ENCODE data around the gene GRIK1.

DNA sequence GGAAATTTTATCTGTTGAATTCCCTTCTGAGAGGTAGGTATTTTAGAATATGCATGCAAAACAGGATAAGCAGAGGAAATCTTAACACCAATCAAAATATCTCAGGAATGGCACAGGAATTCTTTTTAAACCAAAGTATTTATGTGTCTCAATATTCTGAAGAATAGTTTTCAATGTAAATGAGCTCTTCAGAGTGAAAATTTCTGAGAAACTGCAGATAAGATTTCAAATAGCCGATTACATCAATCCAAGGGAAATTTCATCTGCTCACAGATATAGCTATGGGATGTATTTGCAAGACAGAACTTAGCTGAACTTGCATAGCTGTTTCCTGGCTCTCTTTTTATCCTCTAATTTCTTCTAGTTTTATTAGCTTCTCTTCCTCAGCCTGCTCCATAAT is 209.5 kb downstream of the GRIK1 start:
- TF ChIP-seq, protein P1, sequence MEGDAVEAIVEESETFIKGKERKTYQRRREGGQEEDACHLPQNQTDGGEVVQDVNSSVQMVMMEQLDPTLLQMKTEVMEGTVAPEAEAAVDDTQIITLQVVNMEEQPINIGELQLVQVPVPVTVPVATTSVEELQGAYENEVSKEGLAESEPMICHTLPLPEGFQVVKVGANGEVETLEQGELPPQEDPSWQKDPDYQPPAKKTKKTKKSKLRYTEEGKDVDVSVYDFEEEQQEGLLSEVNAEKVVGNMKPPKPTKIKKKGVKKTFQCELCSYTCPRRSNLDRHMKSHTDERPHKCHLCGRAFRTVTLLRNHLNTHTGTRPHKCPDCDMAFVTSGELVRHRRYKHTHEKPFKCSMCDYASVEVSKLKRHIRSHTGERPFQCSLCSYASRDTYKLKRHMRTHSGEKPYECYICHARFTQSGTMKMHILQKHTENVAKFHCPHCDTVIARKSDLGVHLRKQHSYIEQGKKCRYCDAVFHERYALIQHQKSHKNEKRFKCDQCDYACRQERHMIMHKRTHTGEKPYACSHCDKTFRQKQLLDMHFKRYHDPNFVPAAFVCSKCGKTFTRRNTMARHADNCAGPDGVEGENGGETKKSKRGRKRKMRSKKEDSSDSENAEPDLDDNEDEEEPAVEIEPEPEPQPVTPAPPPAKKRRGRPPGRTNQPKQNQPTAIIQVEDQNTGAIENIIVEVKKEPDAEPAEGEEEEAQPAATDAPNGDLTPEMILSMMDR (IDR thresholded peaks at IDR 0.05) = no peak
- no peak for TF ChIP-seq POLR2AphosphoS5 (IDR thresholded peaks at IDR 0.05; ENCODE audit: insufficient read depth in 1 of 2, low read depth in 1 of 2)
- no peak for TF ChIP-seq POLR2A (IDR thresholded peaks at IDR 0.05)

Measured in vagina (tissue), 2 donors.